Measurements from ENCODE around the gene PPP1R9B.
A peak's percentile ranks its signal among the peaks of the same experiment; 100 is the strongest.

Gene PPP1R9B

GRCh38 chr17:50111673-50112655 is 38.5 kb downstream of the PPP1R9B start:
- no peak overlapping the region for H3K27ac ChIP-seq
- no peak for DNase-seq (ENCODE audit: low read depth, low spot score)

GRCh38 chr17:50110591-50111349 is 39.7 kb downstream of the PPP1R9B start:
- DNase-seq (ENCODE audit: low read depth, low spot score): no peak
- H3K27ac ChIP-seq: no peak overlapping the region

GRCh38 chr17:50109785-50110184 is 40.7 kb downstream of the PPP1R9B start:
- no peak overlapping the region for H3K27ac ChIP-seq
- DNase-seq (ENCODE audit: low read depth, low spot score): no peak

GRCh38 chr17:50109207-50109606 is 41.3 kb downstream of the PPP1R9B start:
- no peak overlapping the region for H3K27ac ChIP-seq
- no peak for DNase-seq (ENCODE audit: low read depth, low spot score)

GRCh38 chr17:50108556-50108955 is 41.9 kb downstream of the PPP1R9B start:
- H3K27ac ChIP-seq: no peak overlapping the region
- DNase-seq (ENCODE audit: low read depth, low spot score): no peak

- DNase-seq (ENCODE audit: low read depth, low spot score): peak; percentile 57
- H3K27ac ChIP-seq: peak overlapping the region; percentile 13
These were observed 42.6 kb downstream of the PPP1R9B start for GRCh38 chr17:50107790-50108414.

- no peak for DNase-seq (ENCODE audit: low read depth, low spot score)
- no peak overlapping the region for H3K27ac ChIP-seq
These were observed 43.9 kb downstream of the PPP1R9B start for GRCh38 chr17:50106393-50107131.

- DNase-seq (ENCODE audit: low read depth, low spot score): no peak
- H3K27ac ChIP-seq: no peak overlapping the region
These were observed 44.7 kb downstream of the PPP1R9B start for GRCh38 chr17:50105811-50106210.

- no peak overlapping the region for H3K27ac ChIP-seq
- no peak for DNase-seq (ENCODE audit: low read depth, low spot score)
These were observed 46.5 kb downstream of the PPP1R9B start for GRCh38 chr17:50103941-50104340.

GRCh38 chr17:50103252-50103651 is 47.2 kb downstream of the PPP1R9B start:
- no peak overlapping the region for H3K27ac ChIP-seq
- no peak for DNase-seq (ENCODE audit: low read depth, low spot score)

GRCh38 chr17:50102164-50102991 is 48.1 kb downstream of the PPP1R9B start:
- H3K27ac ChIP-seq: no peak overlapping the region
- DNase-seq (ENCODE audit: low read depth, low spot score): no peak

GRCh38 chr17:50101346-50102163 is 48.9 kb downstream of the PPP1R9B start:
- no peak overlapping the region for H3K27ac ChIP-seq
- no peak for DNase-seq (ENCODE audit: low read depth, low spot score)

GRCh38 chr17:50100921-50101345 is 49.5 kb downstream of the PPP1R9B start:
- no peak overlapping the region for H3K27ac ChIP-seq
- DNase-seq (ENCODE audit: low read depth, low spot score): no peak

- H3K27ac ChIP-seq: no peak overlapping the region
- no peak for DNase-seq (ENCODE audit: low read depth, low spot score)
These were observed 50.0 kb downstream of the PPP1R9B start for GRCh38 chr17:50100480-50100883.

GRCh38 chr17:50099003-50099402 is 51.5 kb downstream of the PPP1R9B start:
- no peak for DNase-seq (ENCODE audit: low read depth, low spot score)
- H3K27ac ChIP-seq: no peak overlapping the region

GRCh38 chr17:50098583-50098982 is 51.9 kb downstream of the PPP1R9B start:
- H3K27ac ChIP-seq: no peak overlapping the region
- no peak for DNase-seq (ENCODE audit: low read depth, low spot score)

- H3K27ac ChIP-seq: no peak overlapping the region
- DNase-seq (ENCODE audit: low read depth, low spot score): no peak
These were observed 52.6 kb downstream of the PPP1R9B start for GRCh38 chr17:50097926-50098325.

- no peak for DNase-seq (ENCODE audit: low read depth, low spot score)
- H3K27ac ChIP-seq: no peak overlapping the region
These were observed 53.0 kb downstream of the PPP1R9B start for GRCh38 chr17:50097455-50097854.
